ENCODE results near the gene ARHGEF7. TPM values are rescaled to one million over a fixed set of nuclear protein-coding genes. Genes with fewer than 3 reads are reported as not detected.

Gene ARHGEF7
- total and polyA plus RNA-seq, 5 donors, result 21.3 to 43.9 (median 35.3) TPM

DNA sequence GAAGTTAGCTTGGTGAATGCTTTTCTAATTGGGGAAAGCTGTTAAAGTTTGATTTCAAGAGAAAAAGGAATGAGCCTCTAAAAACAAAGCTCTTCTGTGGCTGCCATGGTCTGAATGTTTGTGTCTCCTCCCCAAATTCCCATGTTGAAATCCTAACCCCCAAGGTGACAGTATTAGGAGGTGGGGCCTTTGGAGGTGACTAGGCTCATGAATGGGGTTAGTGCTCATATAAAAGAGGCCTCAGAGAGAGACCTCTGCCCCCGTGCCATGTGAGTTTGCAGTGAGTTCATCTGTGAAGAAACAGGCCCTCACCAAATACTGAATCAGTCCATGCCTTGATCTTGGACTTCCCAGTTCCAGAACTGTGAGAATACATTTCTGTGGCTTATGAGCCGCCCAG, 56.5 kb downstream of the ARHGEF7 start:
- no peak for ATAC-seq
- Histone ChIP-seq H3K9me3 (ENCODE audit: control insufficient read depth, low read length) (no peaks in the 10 kb centered on the region), H3K4me1 (ENCODE audit: control insufficient read depth, insufficient read depth, low read length) (peaks cover 4% of the 10 kb centered on the region), H3K27me3 (ENCODE audit: control insufficient read depth, insufficient read depth) (no peaks in the 10 kb centered on the region), H3K4me3 (ENCODE audit: low read length) (no peak overlapping the region), H3K27ac (ENCODE audit: low read length) (no peak overlapping the region)
- 96% methylated on average over 2 of the region's 2 CpGs for WGBS
- intact Hi-C loops (cut with DNase I), result no loop called here
- no peak for DNase-seq

DNA sequence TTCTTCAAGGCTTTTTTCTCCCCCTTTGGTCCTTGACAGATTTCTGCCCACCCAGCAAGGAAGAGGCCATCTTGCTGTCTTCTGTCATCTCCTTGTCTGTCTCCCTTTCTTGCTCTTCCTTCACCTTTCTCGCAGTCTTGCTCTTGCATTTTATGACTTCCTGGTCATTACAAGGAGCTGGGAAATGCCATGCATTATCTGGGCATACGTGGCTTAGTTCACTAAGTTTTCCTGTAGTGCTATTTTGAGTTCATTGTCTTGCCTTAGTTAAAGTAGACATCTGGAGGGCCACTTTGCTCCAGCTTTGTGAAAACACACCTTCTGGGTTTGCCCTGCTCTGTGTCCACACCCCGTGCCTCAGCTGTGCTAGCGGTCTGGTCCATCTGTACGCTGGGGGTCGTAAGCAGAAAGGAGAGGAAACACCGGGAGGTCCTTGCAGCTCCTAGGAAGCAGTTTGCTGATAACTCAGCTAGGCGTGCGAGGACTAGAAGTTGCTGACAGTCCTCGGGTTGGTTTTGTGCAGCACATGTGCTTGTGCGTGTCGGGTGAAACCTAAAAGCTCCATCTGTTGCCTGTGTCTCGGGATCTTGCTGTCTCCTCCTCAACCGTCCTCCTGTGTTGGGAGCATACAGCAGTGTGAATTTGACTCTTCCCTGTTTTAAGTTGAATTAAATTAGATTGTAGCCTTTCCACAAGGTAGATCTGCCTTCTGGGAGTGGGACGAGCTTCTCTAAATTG, 59.4 kb downstream of the ARHGEF7 start:
- no peak for ATAC-seq
- WGBS, result 77% methylated on average over 15 of the region's 15 CpGs
- H3K9me3 ChIP-seq (ENCODE audit: control insufficient read depth, low read length), result no peaks in the 10 kb centered on the region
- DNase-seq, result no peak
- H3K27ac ChIP-seq (ENCODE audit: low read length), result no peak overlapping the region
- intact Hi-C loops (cut with DNase I), result no loop called here
- H3K27me3 ChIP-seq (ENCODE audit: control insufficient read depth, insufficient read depth), result no peaks in the 10 kb centered on the region
- peaks cover 14% of the 10 kb centered on the region for H3K4me1 ChIP-seq (ENCODE audit: control insufficient read depth, insufficient read depth, low read length)
- no peak overlapping the region for H3K4me3 ChIP-seq (ENCODE audit: low read length)

DNA sequence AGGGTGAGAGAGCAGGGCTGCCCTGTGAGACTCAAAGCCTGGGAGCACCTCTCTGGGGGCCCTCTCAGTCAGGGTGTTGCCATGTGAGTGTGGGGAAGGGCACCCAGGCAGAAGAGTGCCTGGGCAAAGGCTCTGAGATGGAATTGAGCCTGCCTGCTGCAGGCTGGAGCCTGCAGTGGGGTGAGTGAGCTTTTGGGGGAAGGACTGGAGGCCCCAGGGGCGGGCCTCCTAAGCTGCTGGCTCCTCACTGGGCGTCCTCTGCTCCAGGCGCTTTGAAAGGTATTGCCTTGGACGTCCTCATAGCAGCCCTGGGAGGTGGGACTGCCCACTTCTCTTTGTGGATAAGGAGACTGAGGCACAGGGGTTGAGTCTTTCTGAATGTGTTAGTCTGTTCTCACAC, 60.3 kb downstream of the ARHGEF7 start:
- 96% methylated on average over 4 of the region's 4 CpGs for WGBS
- H3K27ac ChIP-seq (ENCODE audit: low read length), result no peak overlapping the region
- intact Hi-C loops (cut with DNase I), result no loop called here

DNA sequence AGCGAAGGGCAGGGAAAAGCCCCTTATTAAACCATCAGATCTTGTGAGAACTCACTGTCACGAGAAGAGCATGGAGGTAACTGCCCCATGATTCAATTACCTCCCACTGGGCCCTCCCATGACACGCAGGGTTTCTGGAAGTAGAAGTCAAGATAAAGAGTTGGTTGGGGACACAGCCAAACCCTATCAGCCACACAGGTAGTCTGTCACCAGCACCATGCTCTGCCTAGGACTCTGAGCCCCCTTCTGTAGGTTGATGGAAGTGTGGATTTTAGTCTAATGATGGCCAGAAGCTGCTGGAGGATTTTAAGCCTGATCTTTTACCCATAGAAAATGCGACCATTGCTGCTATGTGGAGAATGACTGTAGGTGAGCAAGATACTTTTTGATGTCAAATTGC, 60.8 kb downstream of the ARHGEF7 start:
- peaks cover 16% of the 10 kb centered on the region for H3K4me1 ChIP-seq (ENCODE audit: control insufficient read depth, insufficient read depth, low read length)
- intact Hi-C loops (cut with DNase I), result no loop called here
- H3K9me3 ChIP-seq (ENCODE audit: control insufficient read depth, low read length), result no peaks in the 10 kb centered on the region
- ATAC-seq (no peak), DNase-seq (no peak)
- WGBS, result 88% methylated on average over 4 of the region's 4 CpGs
- no peak overlapping the region for H3K27ac ChIP-seq (ENCODE audit: low read length)
- H3K27me3 ChIP-seq (ENCODE audit: control insufficient read depth, insufficient read depth), result no peaks in the 10 kb centered on the region
- no peak overlapping the region for H3K4me3 ChIP-seq (ENCODE audit: low read length)

More for the DNA sequence above, 60.3 kb downstream of the ARHGEF7 start:
- Histone ChIP-seq H3K4me1 (ENCODE audit: control insufficient read depth, insufficient read depth, low read length) (peaks cover 16% of the 10 kb centered on the region), H3K9me3 (ENCODE audit: control insufficient read depth, low read length) (no peaks in the 10 kb centered on the region), H3K4me3 (ENCODE audit: low read length) (no peak overlapping the region), H3K27me3 (ENCODE audit: control insufficient read depth, insufficient read depth) (no peaks in the 10 kb centered on the region)
- ATAC-seq (no peak), DNase-seq (no peak)

GRCh38 chr13:111176421-111176820, 61.3 kb downstream of the ARHGEF7 start:
- Histone ChIP-seq H3K4me1 (ENCODE audit: control insufficient read depth, insufficient read depth, low read length) (peaks cover 17% of the 10 kb centered on the region), H3K9me3 (ENCODE audit: control insufficient read depth, low read length) (no peaks in the 10 kb centered on the region), H3K27me3 (ENCODE audit: control insufficient read depth, insufficient read depth) (no peaks in the 10 kb centered on the region), H3K4me3 (ENCODE audit: low read length) (no peak overlapping the region), H3K27ac (ENCODE audit: low read length) (no peak overlapping the region)
- intact Hi-C loops (cut with DNase I), result no loop called here
- DNase-seq, result no peak
- WGBS, result 93% methylated on average over 8 of the region's 8 CpGs
- ATAC-seq, result no peak

DNA sequence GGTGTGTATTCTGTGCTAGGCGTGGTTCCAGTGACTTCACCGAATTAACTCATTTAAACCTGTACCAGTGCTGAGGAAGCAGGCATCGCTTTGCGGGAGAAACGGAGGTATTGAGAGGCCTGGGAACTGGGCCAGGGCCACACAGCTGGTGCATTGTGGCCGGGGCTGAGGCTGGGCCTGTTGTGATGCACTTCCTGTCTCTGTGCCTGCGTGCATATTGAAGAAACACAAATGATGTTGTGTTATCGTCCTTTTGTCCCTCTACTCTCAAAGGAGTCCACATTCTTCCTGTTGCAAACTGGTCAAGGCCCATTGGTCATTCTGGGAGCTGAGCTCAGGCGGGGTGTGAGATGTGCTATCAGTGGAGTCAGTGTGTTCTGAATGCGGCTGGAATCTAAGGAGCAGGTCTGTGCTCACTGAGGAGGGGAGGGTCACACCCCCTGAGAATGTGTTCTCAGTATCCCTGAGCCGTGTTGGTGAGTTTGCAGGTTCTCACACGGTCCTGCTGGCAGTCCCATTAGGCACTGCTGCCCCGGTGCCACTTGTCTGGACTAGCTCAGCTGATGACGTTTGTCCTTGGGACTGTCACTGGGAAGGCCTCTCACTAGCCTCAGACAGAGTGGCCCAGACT, 62.1 kb downstream of the ARHGEF7 start:
- Histone ChIP-seq H3K4me3 (ENCODE audit: low read length) (no peak overlapping the region), H3K27me3 (ENCODE audit: control insufficient read depth, insufficient read depth) (no peaks in the 10 kb centered on the region), H3K9me3 (ENCODE audit: control insufficient read depth, low read length) (no peaks in the 10 kb centered on the region), H3K27ac (ENCODE audit: low read length) (peak overlapping the region; percentile 60), H3K4me1 (ENCODE audit: control insufficient read depth, insufficient read depth, low read length) (peaks cover 20% of the 10 kb centered on the region)
- 35% methylated on average over 14 of the region's 14 CpGs for WGBS
- intact Hi-C loops (cut with DNase I), result no loop called here
- DNase-seq (peak; percentile 66 to 81 (median 75)), ATAC-seq (peak; percentile 53 to 82)

- H3K4me1 ChIP-seq (ENCODE audit: control insufficient read depth, insufficient read depth, low read length), result peaks cover 20% of the 10 kb centered on the region
- H3K9me3 ChIP-seq (ENCODE audit: control insufficient read depth, low read length), result no peaks in the 10 kb centered on the region
- peak overlapping the region; percentile 79 for H3K27ac ChIP-seq (ENCODE audit: low read length)
- peak; percentile 14 to 66 for ATAC-seq
- WGBS, result 70% methylated on average over 6 of the region's 6 CpGs
- no peak for DNase-seq
- no peak overlapping the region for H3K4me3 ChIP-seq (ENCODE audit: low read length)
- intact Hi-C loops (cut with DNase I), result no loop called here
- H3K27me3 ChIP-seq (ENCODE audit: control insufficient read depth, insufficient read depth), result no peaks in the 10 kb centered on the region
Observed at GRCh38 chr13:111177921-111178320, 62.8 kb downstream of the ARHGEF7 start.

- WGBS, result 63% methylated on average over 4 of the region's 4 CpGs
- peak overlapping the region; percentile 49 for H3K27ac ChIP-seq (ENCODE audit: low read length)
- no peaks in the 10 kb centered on the region for H3K27me3 ChIP-seq (ENCODE audit: control insufficient read depth, insufficient read depth)
- peaks cover 20% of the 10 kb centered on the region for H3K4me1 ChIP-seq (ENCODE audit: control insufficient read depth, insufficient read depth, low read length)
- H3K9me3 ChIP-seq (ENCODE audit: control insufficient read depth, low read length), result no peaks in the 10 kb centered on the region
- DNase-seq, result no peak
- no peak overlapping the region for H3K4me3 ChIP-seq (ENCODE audit: low read length)
- intact Hi-C loops (cut with DNase I), result no loop called here
- ATAC-seq, result peak; percentile 10 to 33
Observed at GRCh38 chr13:111178402-111178801, 63.3 kb downstream of the ARHGEF7 start.

GRCh38 chr13:111179908-111180760, 65.0 kb downstream of the ARHGEF7 start:
- Histone ChIP-seq H3K27ac (ENCODE audit: low read length) (no peak overlapping the region), H3K9me3 (ENCODE audit: control insufficient read depth, low read length) (no peaks in the 10 kb centered on the region), H3K4me1 (ENCODE audit: control insufficient read depth, insufficient read depth, low read length) (peaks cover 23% of the 10 kb centered on the region), H3K4me3 (ENCODE audit: low read length) (no peak overlapping the region), H3K27me3 (ENCODE audit: control insufficient read depth, insufficient read depth) (no peaks in the 10 kb centered on the region)
- DNase-seq (no peak), ATAC-seq (no peak)
- intact Hi-C loops (cut with DNase I), result no loop called here
- WGBS, result 79% methylated on average over 6 of the region's 6 CpGs

GRCh38 chr13:111181977-111182376, 66.9 kb downstream of the ARHGEF7 start:
- H3K27me3 ChIP-seq (ENCODE audit: control insufficient read depth, insufficient read depth), result no peaks in the 10 kb centered on the region
- no peaks in the 10 kb centered on the region for H3K9me3 ChIP-seq (ENCODE audit: control insufficient read depth, low read length)
- H3K4me1 ChIP-seq (ENCODE audit: control insufficient read depth, insufficient read depth, low read length), result peaks cover 34% of the 10 kb centered on the region
- no peak overlapping the region for H3K4me3 ChIP-seq (ENCODE audit: low read length)
- intact Hi-C loops (cut with DNase I), result no loop called here
- ATAC-seq (no peak), DNase-seq (no peak)
- 97% methylated on average over 14 of the region's 14 CpGs for WGBS
- no peak overlapping the region for H3K27ac ChIP-seq (ENCODE audit: low read length)

GRCh38 chr13:111183087-111183645, 68.1 kb downstream of the ARHGEF7 start:
- Histone ChIP-seq H3K27ac (ENCODE audit: low read length) (no peak overlapping the region), H3K27me3 (ENCODE audit: control insufficient read depth, insufficient read depth) (no peaks in the 10 kb centered on the region), H3K4me3 (ENCODE audit: low read length) (no peak overlapping the region), H3K4me1 (ENCODE audit: control insufficient read depth, insufficient read depth, low read length) (peaks cover 33% of the 10 kb centered on the region), H3K9me3 (ENCODE audit: control insufficient read depth, low read length) (no peaks in the 10 kb centered on the region)
- DNase-seq (no peak), ATAC-seq (no peak)
- intact Hi-C loops (cut with DNase I), result no loop called here
- 96% methylated on average over 6 of the region's 6 CpGs for WGBS

All from right cardiac atrium (tissue), 5 donors.